ENCODE data around the gene HPS1. TPM values are rescaled to one million over a fixed set of nuclear protein-coding genes. Genes with fewer than 3 reads are reported as not detected.

HPS1 gene
- total RNA-seq, 1 donor from 2014 or later = 16.0 TPM

- Mint-ChIP-seq H3K4me1 (peaks cover 7% of the 10 kb centered on the region), H3K9me3 (peaks cover 3% of the 10 kb centered on the region), H3K36me3 (no peaks in the 10 kb centered on the region), H3K4me3 (no peak overlapping the region), H3K27ac (no peak overlapping the region), H3K27me3 (ENCODE audit: insufficient read depth, low read depth) (no peaks in the 10 kb centered on the region)
- no peaks in the 10 kb centered on the region for H3K36me3 ChIP-seq
- no peaks in the 10 kb centered on the region for H3F3A ChIP-seq (ENCODE audit: low read depth)
- no peak overlapping the region for H3K4me2 ChIP-seq
- no peaks in the 10 kb centered on the region for H4K20me1 ChIP-seq (ENCODE audit: low read depth)
- H3K4me1 ChIP-seq = no peaks in the 10 kb centered on the region
- no peak overlapping the region for H3K4me3 ChIP-seq
- no peak overlapping the region for H3K9ac ChIP-seq
- H3K27ac ChIP-seq = no peak overlapping the region
- no peak for TF ChIP-seq EZH2 (IDR thresholded peaks at IDR 0.05)
- TF ChIP-seq EZH2phosphoT487 (IDR thresholded peaks at IDR 0.05) = no peak
- TF ChIP-seq CTCF (IDR thresholded peaks at IDR 0.05) = no peak
- no peak for DNase-seq (ENCODE audit: low spot score)
- H3K79me2 ChIP-seq (ENCODE audit: low read depth) = no peaks in the 10 kb centered on the region
- no peak overlapping the region for H2AFZ ChIP-seq (replicated peaks)
- H3K27me3 ChIP-seq = peaks cover 13% of the 10 kb centered on the region
- no peaks in the 10 kb centered on the region for H3K9me3 ChIP-seq (ENCODE audit: low read depth)
Observed at GRCh38 chr10:98478430-98479222, 31.9 kb upstream of the HPS1 start.

GRCh38 chr10:98477861-98478260 lies 31.1 kb upstream of the HPS1 start:
- H3K9ac ChIP-seq = no peak overlapping the region
- H3K9me3 ChIP-seq (ENCODE audit: low read depth) = no peaks in the 10 kb centered on the region
- no peaks in the 10 kb centered on the region for H3K4me1 ChIP-seq
- DNase-seq (ENCODE audit: low spot score) = no peak
- no peak overlapping the region for H3K4me3 ChIP-seq
- H3K36me3 Mint-ChIP-seq = no peaks in the 10 kb centered on the region
- H3K27ac ChIP-seq = no peak overlapping the region
- H3K4me1 Mint-ChIP-seq = peaks cover 9% of the 10 kb centered on the region
- H3K9me3 Mint-ChIP-seq = peaks cover 3% of the 10 kb centered on the region
- no peak overlapping the region for H2AFZ ChIP-seq (replicated peaks)
- no peaks in the 10 kb centered on the region for H4K20me1 ChIP-seq (ENCODE audit: low read depth)
- no peak overlapping the region for H3K4me3 Mint-ChIP-seq
- no peak overlapping the region for H3K4me2 ChIP-seq
- H3F3A ChIP-seq (ENCODE audit: low read depth) = no peaks in the 10 kb centered on the region
- H3K27me3 ChIP-seq = peaks cover 16% of the 10 kb centered on the region
- no peaks in the 10 kb centered on the region for H3K79me2 ChIP-seq (ENCODE audit: low read depth)
- no peak overlapping the region for H3K27ac Mint-ChIP-seq
- no peaks in the 10 kb centered on the region for H3K36me3 ChIP-seq
- peaks cover 5% of the 10 kb centered on the region for H3K27me3 Mint-ChIP-seq (ENCODE audit: insufficient read depth, low read depth)
- TF ChIP-seq CTCF (IDR thresholded peaks at IDR 0.05) = no peak
- TF ChIP-seq EZH2 (IDR thresholded peaks at IDR 0.05) = no peak
- no peak for TF ChIP-seq EZH2phosphoT487 (IDR thresholded peaks at IDR 0.05)

GRCh38 chr10:98474628-98475027 lies 27.9 kb upstream of the HPS1 start:
- Mint-ChIP-seq H3K36me3 (no peaks in the 10 kb centered on the region), H3K27me3 (ENCODE audit: insufficient read depth, low read depth) (peaks cover 7% of the 10 kb centered on the region), H3K4me3 (no peak overlapping the region), H3K9me3 (peaks cover 3% of the 10 kb centered on the region), H3K4me1 (peaks cover 39% of the 10 kb centered on the region), H3K27ac (no peak overlapping the region)
- H3K27ac ChIP-seq = no peak overlapping the region
- H3F3A ChIP-seq (ENCODE audit: low read depth) = peaks cover 9% of the 10 kb centered on the region
- no peaks in the 10 kb centered on the region for H4K20me1 ChIP-seq (ENCODE audit: low read depth)
- H3K4me3 ChIP-seq = no peak overlapping the region
- peaks cover 25% of the 10 kb centered on the region for H3K4me1 ChIP-seq
- H3K79me2 ChIP-seq (ENCODE audit: low read depth) = no peaks in the 10 kb centered on the region
- no peak overlapping the region for H3K4me2 ChIP-seq
- H3K27me3 ChIP-seq = peaks cover 35% of the 10 kb centered on the region
- H2AFZ ChIP-seq (replicated peaks) = no peak overlapping the region
- DNase-seq (ENCODE audit: low spot score) = no peak
- no peaks in the 10 kb centered on the region for H3K9me3 ChIP-seq (ENCODE audit: low read depth)
- H3K36me3 ChIP-seq = no peaks in the 10 kb centered on the region
- H3K9ac ChIP-seq = no peak overlapping the region
- TF ChIP-seq CTCF (IDR thresholded peaks at IDR 0.05) (no peak), EZH2phosphoT487 (IDR thresholded peaks at IDR 0.05) (no peak), EZH2 (IDR thresholded peaks at IDR 0.05) (no peak)

Measured in neural progenitor cell (in vitro differentiated cells).